ENCODE results near the gene VWF. TPM values are rescaled to one million over a fixed set of nuclear protein-coding genes. Genes with fewer than 3 reads are reported as not detected.

VWF gene
- total RNA-seq, 1 experiment from 2014 or later: not detected

DNA sequence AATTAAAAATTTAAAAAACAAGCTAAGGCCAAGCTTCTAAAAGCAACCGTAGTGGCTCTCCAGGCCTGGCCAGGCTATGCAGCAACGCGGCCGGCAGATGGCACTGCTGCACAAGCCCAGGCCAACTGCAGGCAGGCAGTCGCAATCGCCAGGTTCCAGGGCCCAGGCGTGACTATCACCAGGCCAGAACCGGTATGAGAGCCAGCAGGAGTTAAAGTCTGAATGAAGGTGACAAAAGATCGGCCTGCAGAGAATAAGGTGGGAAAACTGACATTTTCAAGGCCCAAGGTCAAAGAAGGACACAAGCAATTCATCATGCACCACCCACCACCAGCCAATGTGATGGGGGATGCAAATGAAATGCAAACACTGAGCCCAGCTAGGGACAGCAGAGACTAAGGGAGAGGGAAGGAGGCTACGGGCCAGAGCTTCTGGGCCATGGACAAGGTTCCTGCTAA, 135.8 kb downstream of the VWF start:
- DNase-seq (ENCODE audit: low read depth): peak; percentile 59

DNA sequence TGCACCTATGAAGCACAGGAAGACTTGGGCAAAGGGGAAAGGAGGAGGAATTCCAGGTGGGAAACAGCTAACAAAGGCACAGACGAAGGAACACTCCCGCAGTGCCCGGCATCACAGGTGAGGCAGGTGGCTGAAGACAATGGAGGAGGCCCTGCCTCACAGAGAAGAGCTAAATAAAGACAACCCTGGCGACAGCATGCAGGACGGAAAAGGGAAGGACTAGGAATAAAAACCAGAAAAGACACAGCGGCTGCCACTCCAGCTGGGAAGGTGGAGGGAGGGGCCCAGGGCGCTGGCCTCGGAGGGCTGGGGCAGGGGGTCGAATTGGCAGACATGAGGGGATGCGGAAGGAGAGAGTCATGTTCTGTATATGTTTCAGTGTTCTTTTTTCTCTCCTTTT, 136.4 kb downstream of the VWF start:
- DNase-seq (ENCODE audit: low read depth): no peak

- DNase-seq (ENCODE audit: low read depth): no peak
Measured at GRCh38 chr12:5987573-5987972, 136.9 kb downstream of the VWF start.

- no peak for DNase-seq (ENCODE audit: low read depth)
Measured at GRCh38 chr12:5985471-5985870, 139.0 kb downstream of the VWF start.

GRCh38 chr12:5984873-5985272, 139.6 kb downstream of the VWF start:
- no peak for DNase-seq (ENCODE audit: low read depth)

DNA sequence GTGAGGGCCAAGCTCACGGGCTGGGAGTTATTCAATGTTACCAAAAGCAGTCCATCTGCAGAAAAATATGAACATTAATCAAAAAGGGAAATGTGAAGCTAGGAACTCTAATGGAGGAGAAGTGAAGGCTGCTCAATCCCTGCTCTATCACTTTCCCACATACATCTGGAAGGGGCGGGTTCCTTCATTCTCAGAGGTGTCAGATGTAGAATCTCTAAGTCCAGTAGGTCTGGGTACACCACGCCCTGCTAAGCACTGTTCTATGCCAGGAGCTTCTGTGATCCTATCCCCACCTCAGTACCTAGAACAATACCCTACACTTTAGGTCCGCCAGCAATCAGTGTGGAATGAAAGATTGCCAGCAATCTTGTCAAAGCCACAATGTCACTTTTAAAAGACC, 142.4 kb downstream of the VWF start:
- no peak for DNase-seq (ENCODE audit: low read depth)

- DNase-seq (ENCODE audit: low read depth): no peak
Measured at GRCh38 chr12:5977556-5977955, 146.9 kb downstream of the VWF start.

DNA sequence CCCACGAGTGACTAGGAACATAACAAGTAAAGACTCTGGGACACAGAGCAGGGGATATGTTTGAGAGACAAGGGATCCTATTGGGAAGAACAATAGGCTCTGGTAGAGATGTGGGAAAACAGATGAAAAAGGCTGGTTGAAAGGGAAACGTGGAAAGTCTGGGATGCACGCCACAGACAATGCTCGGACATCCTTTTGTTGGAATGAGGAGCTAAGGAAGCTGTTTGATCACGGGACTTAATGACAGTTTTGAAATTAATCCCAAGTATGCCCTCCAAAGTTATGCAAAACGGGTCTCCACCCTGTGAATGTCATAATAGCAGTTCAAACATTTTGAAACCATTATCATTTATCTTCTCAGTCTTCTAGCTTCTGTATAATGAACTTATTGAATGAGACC, 147.8 kb downstream of the VWF start:
- no peak for DNase-seq (ENCODE audit: low read depth)

DNA sequence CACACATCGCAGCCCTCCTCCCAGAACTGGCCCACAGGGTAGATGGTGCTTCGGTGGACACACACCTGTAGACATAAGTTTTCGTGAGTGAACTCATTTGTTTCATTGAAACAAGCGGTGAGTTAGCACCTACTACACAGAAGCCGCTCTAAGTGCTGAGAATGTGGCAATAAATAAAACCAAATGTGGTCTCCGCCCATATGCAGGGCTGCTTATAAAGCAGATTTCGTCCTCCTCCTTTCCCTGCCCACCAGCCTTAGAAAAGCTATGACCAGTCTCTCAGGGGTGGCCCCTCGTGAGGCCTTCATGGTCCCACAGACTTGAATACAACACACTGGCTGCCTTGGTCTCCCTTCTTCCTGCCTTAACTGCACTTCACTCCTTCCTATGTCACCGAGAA, 148.3 kb downstream of the VWF start:
- no peak for DNase-seq (ENCODE audit: low read depth)

DNA sequence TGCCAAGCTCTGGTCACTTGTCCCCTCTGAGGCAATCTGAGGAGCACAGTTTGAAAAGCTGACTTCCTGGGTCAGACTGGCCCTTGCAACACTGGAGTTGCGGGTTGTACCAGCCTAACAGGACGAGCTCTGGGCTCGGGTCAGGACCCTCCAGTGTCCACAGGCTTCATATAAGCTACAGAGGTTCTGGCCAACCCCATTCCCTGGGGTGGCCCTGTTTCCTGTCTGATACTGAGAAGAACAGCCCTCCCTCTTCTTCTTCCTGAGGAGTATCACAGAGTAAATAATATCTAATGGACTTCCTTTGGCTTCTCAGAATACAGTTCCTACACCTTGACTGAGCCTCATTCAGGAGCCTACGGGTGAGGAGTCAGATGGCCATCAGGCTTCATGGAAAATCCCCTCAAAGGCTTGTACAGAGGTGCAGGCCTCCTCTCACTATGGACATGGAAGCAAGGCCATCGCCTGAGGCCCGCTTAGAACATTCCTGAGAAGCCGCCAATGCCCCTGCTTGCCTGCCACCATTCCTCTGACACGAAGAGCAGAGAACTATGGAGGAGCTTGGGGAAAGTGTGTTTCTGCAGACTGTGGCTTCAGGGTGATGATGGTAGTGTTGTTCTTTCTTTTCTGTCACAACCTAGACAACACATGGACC, 150.9 kb downstream of the VWF start:
- no peak for DNase-seq (ENCODE audit: low read depth)

DNA sequence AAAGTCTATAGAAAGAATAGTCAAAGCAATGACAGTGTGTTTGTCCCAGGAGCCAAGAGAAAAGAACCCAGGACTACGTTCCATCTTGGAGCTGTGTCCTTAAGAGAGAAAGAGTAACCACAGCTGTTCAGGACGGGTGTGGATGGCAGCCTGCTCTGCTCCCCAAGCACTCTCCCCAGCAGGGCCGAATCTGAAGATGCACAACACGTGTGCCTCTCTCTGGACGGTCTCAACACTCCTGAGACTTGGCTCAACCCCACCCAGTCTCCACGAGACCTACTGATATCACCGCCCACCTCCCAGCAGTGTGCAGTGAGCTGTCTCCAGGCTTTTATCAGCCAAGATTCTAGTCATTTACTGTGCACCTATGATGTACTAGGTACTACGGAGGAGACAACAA, 152.1 kb downstream of the VWF start:
- DNase-seq (ENCODE audit: low read depth): no peak

DNA sequence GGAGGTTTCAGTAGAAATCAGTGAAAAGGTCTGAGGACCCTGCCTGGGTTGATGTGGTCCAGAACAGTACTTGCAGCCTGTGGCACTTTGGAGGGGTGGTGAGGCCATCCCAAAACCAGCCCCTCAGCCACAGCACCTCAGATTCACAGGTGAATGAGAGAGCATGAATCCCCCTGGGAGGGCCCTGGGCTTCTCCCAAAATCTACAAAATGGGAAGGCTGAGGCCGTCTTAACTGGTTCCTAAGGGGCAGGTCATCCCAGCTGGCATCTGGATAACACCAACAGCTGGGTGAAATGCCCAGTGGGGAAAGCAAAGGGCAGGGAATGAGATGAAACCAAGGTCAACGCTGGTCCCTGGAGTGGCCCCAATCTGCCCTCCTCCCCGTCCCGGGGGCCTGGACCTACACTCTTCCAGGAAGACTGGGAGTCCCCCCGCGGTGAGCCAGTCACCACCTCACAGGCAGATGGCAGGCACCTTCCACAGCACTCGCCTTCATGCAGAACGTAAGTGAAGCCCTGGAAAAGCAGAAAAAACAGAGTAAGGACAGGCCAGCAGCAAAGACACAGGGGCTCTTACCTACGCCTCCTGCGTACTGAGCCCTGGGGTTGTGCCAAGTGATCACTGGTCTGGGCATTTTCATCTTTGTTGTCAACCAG, 153.1 kb downstream of the VWF start:
- no peak for DNase-seq (ENCODE audit: low read depth)

GRCh38 chr12:5969974-5970690, 154.3 kb downstream of the VWF start:
- DNase-seq (ENCODE audit: low read depth): no peak

- no peak for DNase-seq (ENCODE audit: low read depth)
Measured at GRCh38 chr12:5969156-5969973, 155.1 kb downstream of the VWF start.

DNA sequence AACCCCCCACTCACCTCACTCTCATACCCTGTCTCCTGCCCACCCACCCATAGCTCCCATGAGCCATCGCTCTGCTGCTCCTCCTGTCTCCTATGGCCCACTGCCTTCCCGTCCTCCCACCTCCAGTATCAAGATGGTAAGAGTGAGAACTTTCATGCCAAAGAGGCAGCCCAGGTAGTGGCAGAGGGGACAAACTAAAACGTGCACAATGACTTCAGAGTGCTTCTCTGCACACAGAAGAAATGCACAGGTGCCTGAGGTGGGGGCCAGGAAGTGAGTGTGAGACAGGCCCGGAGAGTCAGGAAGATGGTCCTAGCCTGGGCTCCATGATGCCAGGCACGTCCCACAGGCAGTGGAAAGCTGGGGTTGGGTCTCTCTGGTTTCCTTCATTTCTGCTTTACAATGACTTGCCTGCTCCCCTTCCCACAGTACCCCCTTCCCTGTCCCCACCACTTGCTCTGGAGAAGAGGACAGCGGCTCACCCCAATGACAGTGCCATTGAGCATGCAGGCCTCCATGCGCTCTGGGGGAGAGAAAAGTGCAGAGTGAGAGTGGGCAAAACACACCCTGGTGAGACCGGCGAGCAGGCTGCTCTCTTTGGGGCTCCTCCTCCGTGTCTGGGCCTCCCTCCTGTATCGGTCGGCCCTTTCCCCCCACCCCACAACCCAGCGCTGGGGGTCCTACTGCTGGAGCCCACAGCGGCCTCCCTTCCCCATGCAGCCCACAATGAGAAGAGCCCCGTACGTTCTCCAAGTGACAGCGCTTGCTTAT, 156.6 kb downstream of the VWF start:
- DNase-seq (ENCODE audit: low read depth): no peak

DNA sequence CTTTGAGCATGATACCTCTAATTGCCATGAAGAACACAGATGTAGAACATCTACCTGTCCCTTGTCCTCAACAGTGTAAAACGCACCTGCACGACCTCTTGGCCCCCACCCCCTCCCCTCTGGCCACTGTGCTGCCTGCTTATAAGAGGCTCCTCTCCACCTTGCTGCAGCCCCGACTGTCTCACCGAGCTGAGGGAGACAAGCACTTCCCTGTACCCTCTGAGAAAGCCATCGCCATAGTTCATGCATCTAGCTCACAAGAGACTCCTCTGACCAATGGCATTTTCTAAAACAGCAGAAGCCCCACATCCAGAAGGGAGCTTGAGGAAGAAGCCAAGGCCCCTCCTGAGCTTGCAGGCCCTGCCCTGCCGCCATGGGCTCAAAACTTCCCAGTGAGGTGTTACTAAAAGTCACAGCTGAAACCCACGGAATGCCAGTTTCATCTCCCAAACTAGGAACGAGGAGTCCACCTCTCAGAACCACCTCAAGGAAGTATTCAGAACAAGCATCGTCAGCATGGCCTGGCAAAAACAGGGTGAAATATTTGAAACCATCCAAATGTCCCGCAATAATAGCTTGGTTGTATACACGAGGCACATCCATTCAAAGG, 157.9 kb downstream of the VWF start:
- DNase-seq (ENCODE audit: low read depth): no peak

DNA sequence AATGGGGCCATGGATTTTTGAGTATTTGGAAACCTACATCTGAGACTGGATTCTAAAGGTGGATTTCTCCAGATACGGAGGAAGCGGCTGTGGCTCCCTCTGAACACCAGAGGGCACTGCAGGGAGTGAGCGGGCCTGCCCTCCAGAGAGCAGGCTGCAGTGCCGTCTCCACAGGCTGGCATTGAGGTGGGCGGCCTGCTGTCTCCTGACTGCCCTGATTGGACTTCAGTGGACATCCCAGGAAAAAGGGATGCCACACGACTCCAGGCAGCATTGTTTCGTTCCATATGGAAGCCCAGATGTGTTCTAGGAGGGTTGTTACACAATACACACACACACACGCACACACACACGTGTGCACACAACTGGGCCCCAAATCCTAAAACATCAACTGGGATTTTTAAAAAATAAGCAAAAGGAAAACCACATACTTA, 158.5 kb downstream of the VWF start:
- peak; percentile 32 for DNase-seq (ENCODE audit: low read depth)

DNA sequence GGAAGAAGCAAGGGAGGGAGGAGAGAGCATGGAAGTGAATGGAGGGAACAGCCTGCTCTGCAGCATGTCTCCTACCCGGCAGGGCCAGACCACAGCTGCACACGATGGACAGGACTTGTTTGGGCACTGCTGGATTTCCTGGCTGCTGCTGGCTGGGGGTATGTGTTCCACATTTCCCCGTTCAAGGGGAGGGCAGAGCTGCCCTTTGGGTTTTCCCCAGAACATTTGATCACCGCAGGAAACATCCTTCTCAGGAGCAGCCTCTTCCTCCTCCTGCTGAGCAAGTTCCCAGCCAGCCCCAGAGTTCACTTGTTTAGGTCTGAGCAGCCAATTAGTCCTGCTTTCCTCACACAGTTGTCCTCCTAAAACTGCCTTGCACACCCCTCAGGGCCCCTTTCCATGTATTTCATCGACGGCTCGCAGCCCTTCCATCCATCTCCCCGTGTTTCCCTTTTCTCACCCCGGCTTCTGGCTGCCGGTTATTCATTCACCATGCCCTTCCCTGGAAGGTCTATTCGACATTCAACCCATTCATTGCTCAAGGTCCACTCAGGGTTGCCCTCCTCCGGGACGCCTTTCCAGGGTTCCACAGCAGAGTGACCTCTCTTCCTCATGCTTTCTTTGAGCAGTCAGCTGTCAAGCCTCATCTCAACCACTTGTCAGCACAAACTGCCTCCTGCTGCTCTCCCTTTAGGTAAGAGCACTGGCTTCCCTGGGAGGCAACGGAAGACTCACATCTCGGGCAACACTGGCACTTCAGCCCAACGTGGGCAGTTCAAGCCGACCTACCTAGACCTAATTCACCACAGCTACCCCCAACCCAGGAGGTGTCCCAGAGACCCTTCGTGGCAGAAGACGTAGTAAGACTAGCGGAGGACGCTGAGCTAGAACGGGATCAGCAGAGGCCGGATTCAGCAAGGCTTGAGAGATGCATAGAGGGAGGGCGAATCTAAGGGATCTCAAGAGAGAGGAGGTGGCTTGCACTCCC, 159.3 kb downstream of the VWF start:
- DNase-seq (ENCODE audit: low read depth): no peak

GRCh38 chr12:5963515-5963914, 161.0 kb downstream of the VWF start:
- DNase-seq (ENCODE audit: low read depth): no peak
